Glomerular visceral epithelial cell (primary cell): Measurements from ENCODE around the gene RTN4.

Experiments used
- DNase-seq: peaks from one replicate; pipeline ENCODE4 v3.0.0-alpha.2; 2016; ENCODE audit errors: extremely low spot score

RTN4 gene

GRCh38 chr2:54924121-54924520 is 126.1 kb downstream of the RTN4 start:
- DNase-seq: no peak
